HepG2 (cell line): ENCODE results near the gene KANSL1. TPM values are rescaled to one million over a fixed set of nuclear protein-coding genes. Genes with fewer than 3 reads are reported as not detected.

Experiments
- AGO2 ChIP-seq: fragments of 200-400 bp; formaldehyde crosslinking; optimal IDR thresholded peaks from 2 replicates; pipeline ENCODE3; 2017; ENCODE audit warnings: mild to moderate bottlenecking, low read depth, low read length, moderate library complexity
- JDP2 ChIP-seq: sonication (generic); formaldehyde crosslinking; IDR thresholded peaks from 2 replicates; pipeline ENCODE4 v1.8.1; 2022; ENCODE audit warnings: missing genetic modification reagents, borderline replicate concordance
- MAFF ChIP-seq: IDR thresholded peaks from 2 replicates; pipeline ENCODE4 v1.6.1; 2011; ENCODE audit warnings: low read depth, low read length, improper control_type of control experiment
- PAX8 ChIP-seq: sonication (generic); formaldehyde crosslinking; IDR thresholded peaks from 2 replicates; pipeline ENCODE4 v1.8.0; 2022; ENCODE audit warnings: mild to moderate bottlenecking, missing genetic modification reagents, borderline replicate concordance
- PHF21A ChIP-seq: sonication (generic); formaldehyde crosslinking; IDR thresholded peaks from 2 replicates; pipeline ENCODE4 v1.5.0; 2020; ENCODE audit warnings: mild to moderate bottlenecking, missing genetic modification reagents
- RBM39 ChIP-seq: fragments of 200-400 bp; formaldehyde crosslinking; IDR thresholded peaks from one replicate; pipeline ENCODE4 v1.6.1; 2018; ENCODE audit warnings: antibody characterized with exemption, mild to moderate bottlenecking, low read depth, low read length; ENCODE audit not compliant: poor library complexity, severe bottlenecking
- SALL1 ChIP-seq: sonication (generic); formaldehyde crosslinking; IDR thresholded peaks from 2 replicates; pipeline ENCODE4 v1.8.0; 2022; ENCODE audit warnings: mild to moderate bottlenecking, missing genetic modification reagents
- SRSF4 ChIP-seq: fragments of 200-400 bp; formaldehyde crosslinking; IDR thresholded peaks from one replicate; pipeline ENCODE4 v1.6.1; 2018; ENCODE audit warnings: mild to moderate bottlenecking, low read depth, low read length, moderate library complexity; ENCODE audit not compliant: poor library complexity, severe bottlenecking
- STAG1 ChIP-seq: sonication (generic); formaldehyde crosslinking; IDR thresholded peaks from 2 replicates; pipeline ENCODE4 v1.4.0; 2020; ENCODE audit warnings: missing genetic modification reagents
- TEAD3 ChIP-seq: optimal IDR thresholded peaks from 2 replicates; pipeline ENCODE3; 2016; ENCODE audit warnings: borderline replicate concordance
- ZBTB42 ChIP-seq: sonication (generic); formaldehyde crosslinking; IDR thresholded peaks from 2 replicates; pipeline ENCODE4 v1.5.0; 2020; ENCODE audit warnings: mild to moderate bottlenecking, missing genetic modification reagents
- ZNF234 ChIP-seq: sonication (generic); formaldehyde crosslinking; conservative IDR thresholded peaks from 2 replicates; pipeline ENCODE4 v1.5.1; 2020; ENCODE audit warnings: mild to moderate bottlenecking, missing genetic modification reagents
- ZNF652 ChIP-seq: IDR thresholded peaks from 2 replicates; pipeline ENCODE4 v1.6.1; 2016; ENCODE audit warnings: low read depth, borderline replicate concordance
- ZNF782 ChIP-seq: sonication (generic); formaldehyde crosslinking; IDR thresholded peaks from 2 replicates; pipeline ENCODE4 v1.4.0; 2020; ENCODE audit warnings: missing genetic modification reagents, mild to moderate bottlenecking, borderline replicate concordance
- ZSCAN20 ChIP-seq: sonication (generic); formaldehyde crosslinking; IDR thresholded peaks from 2 replicates; pipeline ENCODE4 v1.4.0; 2020; ENCODE audit warnings: missing genetic modification reagents, mild to moderate bottlenecking, borderline replicate concordance
- ZSCAN30 ChIP-seq: sonication (generic); formaldehyde crosslinking; IDR thresholded peaks from 2 replicates; pipeline ENCODE4 v1.5.0; 2020; ENCODE audit warnings: mild to moderate bottlenecking, missing genetic modification reagents
- polyA plus RNA-seq, 8 experiments: library from polyadenylated mRNA; depleted of rRNA in 3 of 8; stranded (reverse) in 7 of 8; unstranded in 1 of 8; fragments of >200 nt; fragmentation: Illumina TruSeq in 4 of 8; extraction: Trizol in 4 of 8; gene quantifications; 2 replicates each; pipeline versions ENCODE4 v1.2.1 to v1.2.3, GENCODE V29; 2011 to 2016; ENCODE audit warnings: low read depth in 4 of 8, missing spikeins in 1 of 8, mixed read lengths in 1 of 8; ENCODE audit not compliant: insufficient read depth in 1 of 8
- total RNA-seq, 5 experiments: library from RNA; depleted of rRNA; stranded (reverse); fragments of >200 nt; fragmentation: Illumina TruSeq; extraction: Trizol; gene quantifications; 2 replicates each; pipeline ENCODE4 v1.2.3, GENCODE V29; 2016; ENCODE audit warnings: low read depth in 1 of 5
- TF ChIP-seq, protein P1 (sequence below): sonication (generic); formaldehyde crosslinking; IDR thresholded peaks from 2 replicates; pipeline ENCODE4 v1.8.1; 2022; ENCODE audit warnings: low read depth, mild to moderate bottlenecking, missing genetic modification reagents
- TF ChIP-seq, protein P2 (sequence below): sonication (generic); formaldehyde crosslinking; IDR thresholded peaks from 2 replicates; pipeline ENCODE4 v1.8.1; 2023; ENCODE audit warnings: mild to moderate bottlenecking, inconsistent platforms, moderate library complexity, missing genetic modification reagents, borderline replicate concordance
- TF ChIP-seq, protein P3 (sequence below): IDR thresholded peaks from 2 replicates; pipeline ENCODE4 v1.6.1; 2016; ENCODE audit warnings: low read depth
- TF ChIP-seq, protein P4 (sequence below): sonication (generic); formaldehyde crosslinking; IDR thresholded peaks from 2 replicates; pipeline ENCODE4 v1.4.0; 2020; ENCODE audit warnings: missing genetic modification reagents
- TF ChIP-seq, protein P5 (sequence below): sonication (generic); formaldehyde crosslinking; IDR thresholded peaks from 2 replicates; pipeline ENCODE4 v1.8.0; 2022; ENCODE audit warnings: mild to moderate bottlenecking, missing genetic modification reagents, borderline replicate concordance

The KANSL1 gene
- total and polyA plus RNA-seq, 2 of the 13 experiments (the other 11 are each of a cell fraction or from before 2014, with no cell fraction given), result 24.0 to 59.6 TPM

DNA sequence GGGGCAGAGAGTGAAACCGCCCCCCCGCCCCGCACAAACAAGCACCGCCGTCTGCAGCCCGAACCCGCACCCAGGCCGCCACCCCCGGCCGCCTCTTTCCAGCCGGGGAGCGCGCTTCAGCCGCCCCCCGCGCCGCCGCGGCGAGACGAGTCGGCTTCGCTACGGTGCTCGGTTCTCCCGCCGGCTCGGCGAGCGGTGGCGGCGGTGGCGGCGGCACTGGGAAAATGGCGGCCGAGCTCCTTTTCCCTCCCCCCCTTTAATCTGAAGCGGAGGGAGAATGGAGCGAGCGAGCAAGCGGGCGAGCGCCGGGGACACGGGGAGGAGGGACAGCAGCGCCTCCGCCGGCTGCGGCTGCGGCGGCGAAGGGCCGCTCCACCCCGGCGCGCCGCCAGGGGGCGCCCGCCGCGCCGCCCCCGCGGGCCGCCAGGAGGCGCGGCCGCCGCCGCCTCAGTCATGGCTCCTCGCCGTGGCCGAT lies at the start of gene KANSL1 (continued):
- TF ChIP-seq, protein P1, sequence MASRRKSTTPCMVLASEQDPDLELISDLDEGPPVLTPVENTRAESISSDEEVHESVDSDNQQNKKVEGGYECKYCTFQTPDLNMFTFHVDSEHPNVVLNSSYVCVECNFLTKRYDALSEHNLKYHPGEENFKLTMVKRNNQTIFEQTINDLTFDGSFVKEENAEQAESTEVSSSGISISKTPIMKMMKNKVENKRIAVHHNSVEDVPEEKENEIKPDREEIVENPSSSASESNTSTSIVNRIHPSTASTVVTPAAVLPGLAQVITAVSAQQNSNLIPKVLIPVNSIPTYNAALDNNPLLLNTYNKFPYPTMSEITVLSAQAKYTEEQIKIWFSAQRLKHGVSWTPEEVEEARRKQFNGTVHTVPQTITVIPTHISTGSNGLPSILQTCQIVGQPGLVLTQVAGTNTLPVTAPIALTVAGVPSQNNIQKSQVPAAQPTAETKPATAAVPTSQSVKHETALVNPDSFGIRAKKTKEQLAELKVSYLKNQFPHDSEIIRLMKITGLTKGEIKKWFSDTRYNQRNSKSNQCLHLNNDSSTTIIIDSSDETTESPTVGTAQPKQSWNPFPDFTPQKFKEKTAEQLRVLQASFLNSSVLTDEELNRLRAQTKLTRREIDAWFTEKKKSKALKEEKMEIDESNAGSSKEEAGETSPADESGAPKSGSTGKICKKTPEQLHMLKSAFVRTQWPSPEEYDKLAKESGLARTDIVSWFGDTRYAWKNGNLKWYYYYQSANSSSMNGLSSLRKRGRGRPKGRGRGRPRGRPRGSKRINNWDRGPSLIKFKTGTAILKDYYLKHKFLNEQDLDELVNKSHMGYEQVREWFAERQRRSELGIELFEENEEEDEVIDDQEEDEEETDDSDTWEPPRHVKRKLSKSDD, result no peak
- TF ChIP-seq, protein P2, sequence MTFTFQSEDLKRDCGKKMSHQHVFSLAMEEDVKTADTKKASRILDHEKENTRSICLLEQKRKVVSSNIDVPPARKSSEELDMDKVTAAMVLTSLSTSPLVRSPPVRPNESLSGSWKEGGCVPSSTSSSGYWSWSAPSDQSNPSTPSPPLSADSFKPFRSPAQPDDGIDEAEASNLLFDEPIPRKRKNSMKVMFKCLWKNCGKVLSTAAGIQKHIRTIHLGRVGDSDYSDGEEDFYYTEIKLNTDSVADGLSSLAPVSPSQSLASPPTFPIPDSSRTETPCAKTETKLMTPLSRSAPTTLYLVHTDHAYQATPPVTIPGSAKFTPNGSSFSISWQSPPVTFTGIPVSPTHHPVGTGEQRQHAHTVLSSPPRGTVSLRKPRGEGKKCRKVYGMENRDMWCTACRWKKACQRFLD (CRISPR knock-in tag), result no peak
- TF ChIP-seq SALL1 (0 out of 2 replicates have a peak, but pooled peaks have one; percentile 38), ZBTB42 (CRISPR knock-in tag) (no peak), ZSCAN20 (no peak), PAX8 (CRISPR knock-in tag) (no peak), MAFF (no peak), TEAD3 (CRISPR knock-in tag) (no peak), SRSF4 (no peak), JDP2 (CRISPR knock-in tag) (no peak), ZSCAN30 (CRISPR knock-in tag) (no peak), PHF21A (no peak), ZNF652 (no peak), RBM39 (no peak), AGO2 (peak; percentile 13), STAG1 (CRISPR knock-in tag) (peak; percentile 56), ZNF782 (no peak), ZNF234 (CRISPR knock-in tag) (no peak)
- TF ChIP-seq, protein P3, sequence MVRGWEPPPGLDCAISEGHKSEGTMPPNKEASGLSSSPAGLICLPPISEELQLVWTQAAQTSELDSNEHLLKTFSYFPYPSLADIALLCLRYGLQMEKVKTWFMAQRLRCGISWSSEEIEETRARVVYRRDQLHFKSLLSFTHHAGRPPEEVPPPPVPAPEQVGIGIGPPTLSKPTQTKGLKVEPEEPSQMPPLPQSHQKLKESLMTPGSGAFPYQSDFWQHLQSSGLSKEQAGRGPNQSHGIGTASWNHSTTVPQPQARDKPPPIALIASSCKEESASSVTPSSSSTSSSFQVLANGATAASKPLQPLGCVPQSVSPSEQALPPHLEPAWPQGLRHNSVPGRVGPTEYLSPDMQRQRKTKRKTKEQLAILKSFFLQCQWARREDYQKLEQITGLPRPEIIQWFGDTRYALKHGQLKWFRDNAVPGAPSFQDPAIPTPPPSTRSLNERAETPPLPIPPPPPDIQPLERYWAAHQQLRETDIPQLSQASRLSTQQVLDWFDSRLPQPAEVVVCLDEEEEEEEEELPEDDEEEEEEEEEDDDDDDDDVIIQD, result no peak
- TF ChIP-seq, protein P4, sequence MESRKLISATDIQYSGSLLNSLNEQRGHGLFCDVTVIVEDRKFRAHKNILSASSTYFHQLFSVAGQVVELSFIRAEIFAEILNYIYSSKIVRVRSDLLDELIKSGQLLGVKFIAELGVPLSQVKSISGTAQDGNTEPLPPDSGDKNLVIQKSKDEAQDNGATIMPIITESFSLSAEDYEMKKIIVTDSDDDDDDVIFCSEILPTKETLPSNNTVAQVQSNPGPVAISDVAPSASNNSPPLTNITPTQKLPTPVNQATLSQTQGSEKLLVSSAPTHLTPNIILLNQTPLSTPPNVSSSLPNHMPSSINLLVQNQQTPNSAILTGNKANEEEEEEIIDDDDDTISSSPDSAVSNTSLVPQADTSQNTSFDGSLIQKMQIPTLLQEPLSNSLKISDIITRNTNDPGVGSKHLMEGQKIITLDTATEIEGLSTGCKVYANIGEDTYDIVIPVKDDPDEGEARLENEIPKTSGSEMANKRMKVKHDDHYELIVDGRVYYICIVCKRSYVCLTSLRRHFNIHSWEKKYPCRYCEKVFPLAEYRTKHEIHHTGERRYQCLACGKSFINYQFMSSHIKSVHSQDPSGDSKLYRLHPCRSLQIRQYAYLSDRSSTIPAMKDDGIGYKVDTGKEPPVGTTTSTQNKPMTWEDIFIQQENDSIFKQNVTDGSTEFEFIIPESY (CRISPR knock-in tag), result no peak
- TF ChIP-seq, protein P5, sequence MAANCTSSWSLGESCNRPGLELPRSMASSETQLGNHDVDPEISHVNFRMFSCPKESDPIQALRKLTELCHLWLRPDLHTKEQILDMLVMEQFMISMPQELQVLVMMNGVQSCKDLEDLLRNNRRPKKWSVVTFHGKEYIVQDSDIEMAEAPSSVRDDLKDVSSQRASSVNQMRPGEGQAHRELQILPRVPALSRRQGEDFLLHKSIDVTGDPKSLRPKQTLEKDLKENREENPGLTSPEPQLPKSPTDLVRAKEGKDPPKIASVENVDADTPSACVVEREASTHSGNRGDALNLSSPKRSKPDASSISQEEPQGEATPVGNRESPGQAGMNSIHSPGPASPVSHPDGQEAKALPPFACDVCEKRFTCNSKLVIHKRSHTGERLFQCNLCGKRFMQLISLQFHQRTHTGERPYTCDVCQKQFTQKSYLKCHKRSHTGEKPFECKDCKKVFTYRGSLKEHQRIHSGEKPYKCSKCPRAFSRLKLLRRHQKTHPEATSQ (CRISPR knock-in tag), result no peak; the same call in 1 of the 2 replicates
